HepG2 (cell line): ENCODE data around the gene MLX. TPM values are rescaled to one million over a fixed set of nuclear protein-coding genes. Genes with fewer than 3 reads are reported as not detected.

Source experiments
- BRF2 ChIP-seq: sonication (generic); formaldehyde crosslinking; IDR thresholded peaks from 2 replicates; pipeline ENCODE4 v1.8.1; 2022; ENCODE audit warnings: mild to moderate bottlenecking, missing genetic modification reagents
- CREM ChIP-seq, 2 experiments: sonication (generic) in 1 of 2; formaldehyde crosslinking in 1 of 2; IDR thresholded peaks; 2 replicates each; pipeline versions ENCODE4 v1.4.0 to v1.6.1; 2016 to 2020; ENCODE audit warnings: antibody characterized with exemption in 1 of 2, mild to moderate bottlenecking in 1 of 2, missing genetic modification reagents in 1 of 2
- DRAP1 ChIP-seq: IDR thresholded peaks from 2 replicates; pipeline ENCODE4 v1.6.1; 2016; ENCODE audit warnings: missing genetic modification reagents, missing compliant biosample characterization
- EHMT2 ChIP-seq: fragments of 200-600 bp; sonication (generic); IDR thresholded peaks from 2 replicates; pipeline ENCODE4 v1.7.0; 2017; ENCODE audit warnings: antibody characterized with exemption, low read depth, low read length, borderline replicate concordance
- FOXP1 ChIP-seq, 2 experiments: fragments of 450-650 bp in 1 of 2; IDR thresholded peaks; 2 replicates each; pipeline ENCODE4 v1.6.1; 2017 to 2018; ENCODE audit warnings: antibody characterized with exemption in 1 of 2
- ISL2 ChIP-seq: sonication (generic); formaldehyde crosslinking; IDR thresholded peaks from 2 replicates; pipeline ENCODE4 v1.5.0; 2020; ENCODE audit warnings: missing genetic modification reagents
- JARID2 ChIP-seq: sonication (generic); formaldehyde crosslinking; IDR thresholded peaks from 2 replicates; pipeline ENCODE4 v1.8.1; 2023; ENCODE audit warnings: missing genetic modification reagents, inconsistent platforms; ENCODE audit not compliant: insufficient replicate concordance
- MBD4 ChIP-seq: IDR thresholded peaks from 2 replicates; pipeline ENCODE4 v1.6.1; 2012; ENCODE audit warnings: low read length, inconsistent platforms, borderline replicate concordance
- MLX ChIP-seq: IDR thresholded peaks from 2 replicates; pipeline ENCODE4 v1.6.1; 2016
- NCOR1 ChIP-seq: fragments of 200-600 bp; sonication (generic); IDR thresholded peaks from 2 replicates; pipeline ENCODE4 v1.7.0; 2017; ENCODE audit warnings: antibody characterized with exemption, low read length, borderline replicate concordance
- PITX1 ChIP-seq: sonication (generic); formaldehyde crosslinking; IDR thresholded peaks from 2 replicates; pipeline ENCODE4 v1.5.1; 2020; ENCODE audit warnings: mild to moderate bottlenecking, missing genetic modification reagents
- POLR2A ChIP-seq, 2 experiments: IDR thresholded peaks; 2 replicates each; pipeline ENCODE4 v1.6.1; 2011; ENCODE audit warnings: low read depth in 2 of 2, low read length in 2 of 2, mild to moderate bottlenecking in 1 of 2, moderate library complexity in 1 of 2; ENCODE audit not compliant: insufficient read depth in 1 of 2
- POLR2AphosphoS2 ChIP-seq: IDR thresholded peaks from 2 replicates; pipeline ENCODE4 v1.6.1; 2011; ENCODE audit warnings: low read depth, low read length, improper control_type of control experiment
- POLR2AphosphoS5 ChIP-seq: IDR thresholded peaks from 2 replicates; pipeline ENCODE4 v1.6.1; 2012; ENCODE audit warnings: low read depth, low read length
- SRF ChIP-seq: IDR thresholded peaks from 2 replicates; pipeline ENCODE4 v1.6.1; 2011; ENCODE audit warnings: mild to moderate bottlenecking, low read depth, low read length, moderate library complexity
- XBP1 ChIP-seq: sonication (generic); formaldehyde crosslinking; IDR thresholded peaks from 2 replicates; pipeline ENCODE4 v1.5.0; 2020; ENCODE audit warnings: missing genetic modification reagents
- ZNF296 ChIP-seq: sonication (generic); formaldehyde crosslinking; conservative IDR thresholded peaks from 2 replicates; pipeline ENCODE4 v1.5.0; 2020; ENCODE audit warnings: mild to moderate bottlenecking, missing genetic modification reagents
- ZNF350 ChIP-seq: sonication (generic); formaldehyde crosslinking; IDR thresholded peaks from 2 replicates; pipeline ENCODE4 v1.4.0; 2020; ENCODE audit warnings: mild to moderate bottlenecking, low read depth, missing genetic modification reagents, borderline replicate concordance
- ZNF382 ChIP-seq: sonication (generic); formaldehyde crosslinking; IDR thresholded peaks from 2 replicates; pipeline ENCODE4 v1.5.0; 2020; ENCODE audit warnings: missing genetic modification reagents, mild to moderate bottlenecking, borderline replicate concordance
- ZNF512 ChIP-seq: sonication (generic); formaldehyde crosslinking; IDR thresholded peaks from 2 replicates; pipeline ENCODE4 v1.4.0; 2020; ENCODE audit warnings: mild to moderate bottlenecking, missing genetic modification reagents
- ZNF580 ChIP-seq: IDR thresholded peaks from 2 replicates; pipeline ENCODE4 v1.6.1; 2016; ENCODE audit warnings: low read depth, borderline replicate concordance
- ZNF598 ChIP-seq: sonication (generic); formaldehyde crosslinking; IDR thresholded peaks from 2 replicates; pipeline ENCODE4 v1.5.1; 2020; ENCODE audit warnings: mild to moderate bottlenecking, missing genetic modification reagents, borderline replicate concordance
- ZNF761 ChIP-seq: sonication (generic); formaldehyde crosslinking; conservative IDR thresholded peaks from 2 replicates; pipeline ENCODE4 v1.4.0; 2020; ENCODE audit warnings: mild to moderate bottlenecking, missing genetic modification reagents
- ZNF781 ChIP-seq: sonication (generic); formaldehyde crosslinking; IDR thresholded peaks from 2 replicates; pipeline ENCODE4 v1.5.1; 2020; ENCODE audit warnings: borderline replicate concordance, mild to moderate bottlenecking, missing genetic modification reagents; ENCODE audit errors: not compliant biosample characterization
- polyA plus RNA-seq, 8 experiments: library from polyadenylated mRNA; depleted of rRNA in 3 of 8; stranded (reverse) in 7 of 8; unstranded in 1 of 8; fragments of >200 nt; fragmentation: Illumina TruSeq in 4 of 8; extraction: Trizol in 4 of 8; gene quantifications; 2 replicates each; pipeline versions ENCODE4 v1.2.1 to v1.2.3, GENCODE V29; 2011 to 2016; ENCODE audit warnings: low read depth in 4 of 8, missing spikeins in 1 of 8, mixed read lengths in 1 of 8; ENCODE audit not compliant: insufficient read depth in 1 of 8
- total RNA-seq, 5 experiments: library from RNA; depleted of rRNA; stranded (reverse); fragments of >200 nt; fragmentation: Illumina TruSeq; extraction: Trizol; gene quantifications; 2 replicates each; pipeline ENCODE4 v1.2.3, GENCODE V29; 2016; ENCODE audit warnings: low read depth in 1 of 5

Gene MLX
- total and polyA plus RNA-seq, 2 of the 13 experiments (the other 11 are each of a cell fraction or from before 2014, with no cell fraction given): 38.9 to 74.4 TPM

- TF ChIP-seq ZNF598 (peak; percentile 89; the same call in 1 of the 2 replicates), JARID2 (no peak), ISL2 (peak; percentile 67), POLR2AphosphoS2 (no peak), MBD4 (no peak), ZNF580 (CRISPR knock-in tag) (peak; percentile 83; the same call in 1 of the 2 replicates), POLR2A (IDR thresholded peaks at IDR 0.05; ENCODE audit: insufficient read depth in 1 of 2, low read depth in 2 of 2, low read length in 2 of 2) (peak; percentile 37 to 47; a peak in 2 of 4 replicates), ZNF761 (CRISPR knock-in tag) (peak; percentile 66; the same call in 1 of the 2 replicates), ZNF350 (CRISPR knock-in tag) (peak; percentile 82; the same call in 1 of the 2 replicates), EHMT2 (no peak), ZNF781 (CRISPR knock-in tag) (no peak), ZNF296 (CRISPR knock-in tag) (peak; percentile 2; the same call in 1 of the 2 replicates), POLR2AphosphoS5 (peak; percentile 50; the same call in 1 of the 2 replicates), CREM (IDR thresholded peaks at IDR 0.05) (no peak; the same call in 1 of the 2 replicates), CREM (CRISPR knock-in tag; IDR thresholded peaks at IDR 0.05) (no peak), ZNF512 (peak; percentile 65; the same call in 1 of the 2 replicates), XBP1 (no peak), PITX1 (CRISPR knock-in tag) (peak; percentile 71; the same call in 1 of the 2 replicates), ZNF382 (CRISPR knock-in tag) (no peak), SRF (no peak), DRAP1 (CRISPR knock-in tag) (peak; percentile 83), NCOR1 (no peak; the same call in 1 of the 2 replicates), BRF2 (peak; percentile 97), MLX (CRISPR knock-in tag) (peak; percentile 15; the same call in 1 of the 2 replicates), FOXP1 (IDR thresholded peaks at IDR 0.05) (no peak), FOXP1 (CRISPR knock-in tag; IDR thresholded peaks at IDR 0.05) (peak; percentile 18; the same call in 1 of the 2 replicates)
These were observed 30.3 kb upstream of the MLX start (continued) for GRCh38 chr17:42536372-42537155.
